Measurements from ENCODE around the gene STRAP.

The STRAP gene

GRCh38 chr12:15882118-15882971, at the start of gene STRAP:
Gene STRAP (plus strand): TSS chr12:15882387. CDS start chr12:15882708, 321 bp downstream.
- DNase-seq = peak; percentile 93

GRCh38 chr12:15834575-15834974, 47.6 kb upstream of the STRAP start:
- DNase-seq = no peak

GRCh38 chr12:15837141-15837790, 44.9 kb upstream of the STRAP start:
- no peak for DNase-seq

DNA sequence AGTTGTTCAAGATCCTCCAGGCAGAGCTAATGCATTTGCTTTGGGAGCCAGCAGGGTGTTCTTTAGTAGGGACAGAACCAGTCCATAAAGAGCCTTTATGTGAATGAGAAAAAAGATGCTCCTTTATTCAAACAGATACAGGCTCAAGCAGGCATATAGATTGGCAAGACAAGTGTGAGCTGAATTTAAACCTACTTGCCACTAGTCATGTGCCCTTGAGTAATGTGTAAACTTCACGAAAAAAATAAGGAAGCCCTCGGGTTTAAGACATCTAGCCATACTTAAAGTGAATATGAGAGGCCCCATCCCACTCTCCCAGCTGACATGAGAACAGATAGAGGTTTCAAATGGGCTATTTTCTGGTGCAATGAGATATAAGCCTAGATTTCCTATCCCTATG, 43.1 kb upstream of the STRAP start:
- no peak for DNase-seq

GRCh38 chr12:15839682-15840081, 42.5 kb upstream of the STRAP start:
- DNase-seq = no peak

DNA sequence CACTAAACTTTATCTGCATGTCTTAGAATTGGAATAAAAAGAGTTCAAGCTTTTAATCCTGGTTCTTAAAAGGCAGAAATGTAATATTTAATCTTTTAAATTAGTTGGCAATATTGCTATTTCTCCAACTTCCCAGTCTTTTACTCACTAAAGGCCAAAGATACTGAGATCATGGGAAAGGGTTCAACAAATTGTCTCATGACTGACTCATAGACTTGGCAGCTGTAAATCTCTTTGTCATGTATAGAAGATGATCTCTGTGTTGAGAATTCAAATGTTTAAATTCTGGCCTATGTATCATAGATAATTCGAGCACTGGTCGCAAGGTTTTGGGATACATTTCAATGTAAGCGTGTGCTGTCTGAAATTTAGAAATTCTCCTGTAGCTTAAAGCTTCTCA, 40.1 kb upstream of the STRAP start:
- no peak for DNase-seq

DNA sequence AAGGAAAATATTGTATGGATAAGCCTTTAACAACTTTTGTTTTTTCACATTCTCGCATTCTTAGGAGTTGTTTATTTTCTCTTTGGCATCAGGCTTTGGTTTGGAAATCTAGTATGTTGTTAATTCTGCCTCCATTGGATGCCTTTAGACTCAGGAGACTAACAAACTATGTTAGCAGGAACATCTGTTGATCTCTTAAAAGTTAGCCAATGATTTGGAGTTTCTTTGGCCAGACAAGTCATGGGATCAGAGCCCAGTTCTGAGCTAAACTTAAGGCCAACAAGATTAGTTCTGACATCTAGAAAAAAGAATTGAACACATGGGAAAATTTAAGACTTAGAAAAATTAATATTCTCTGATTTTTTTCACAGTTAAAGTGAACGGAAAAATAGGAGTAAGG, 35.3 kb upstream of the STRAP start:
- DNase-seq = no peak

DNA sequence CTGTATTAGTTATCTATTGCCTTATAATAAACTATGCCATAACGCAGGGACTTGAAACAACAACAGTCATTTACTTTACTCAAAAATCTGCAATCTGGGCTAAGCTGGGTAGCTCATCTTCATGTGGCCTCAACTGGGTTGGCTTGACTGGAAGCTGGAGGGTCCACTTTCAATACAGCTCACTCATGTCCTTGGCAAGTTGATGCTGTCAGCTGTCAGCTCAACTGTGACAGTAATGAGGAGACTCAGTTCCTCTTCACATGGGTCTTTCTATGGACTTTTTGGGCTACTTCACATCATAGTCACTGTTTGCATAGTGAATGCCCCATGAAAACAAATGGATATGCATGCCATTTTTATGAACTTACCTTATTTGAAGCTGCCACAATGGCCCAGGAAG, 33.6 kb upstream of the STRAP start:
- DNase-seq = no peak

- DNase-seq = no peak
These were observed 31.1 kb upstream of the STRAP start for GRCh38 chr12:15851045-15851620.

DNA sequence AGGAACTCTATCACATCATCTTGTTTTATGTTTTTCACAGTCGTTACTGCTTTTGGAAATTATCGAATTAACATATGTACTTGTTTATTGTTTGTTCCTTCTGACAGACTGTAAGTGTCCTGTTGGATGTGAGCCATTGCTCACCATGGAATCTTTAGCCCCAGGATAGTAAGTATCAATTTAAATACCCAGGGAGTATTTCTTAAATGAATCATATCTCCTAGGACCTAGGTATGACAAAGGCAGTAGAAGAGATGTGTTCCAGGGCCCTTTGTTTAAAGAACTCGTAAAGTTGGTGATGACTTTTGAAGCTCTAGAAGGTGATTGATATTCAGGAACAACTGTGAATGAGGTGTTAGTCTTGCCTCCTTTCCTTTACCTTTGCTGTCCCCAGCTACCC, 30.3 kb upstream of the STRAP start:
- DNase-seq = no peak

- DNase-seq = no peak
These were observed 29.8 kb upstream of the STRAP start for GRCh38 chr12:15852383-15852782.

- no peak for DNase-seq
These were observed 28.3 kb upstream of the STRAP start for GRCh38 chr12:15853877-15854276.

GRCh38 chr12:15854916-15855315, 27.3 kb upstream of the STRAP start:
- DNase-seq = no peak

- no peak for DNase-seq
These were observed 26.5 kb upstream of the STRAP start for GRCh38 chr12:15855646-15856045.

- DNase-seq = peak; percentile 16
These were observed 25.8 kb upstream of the STRAP start for GRCh38 chr12:15856097-15856982.

DNA sequence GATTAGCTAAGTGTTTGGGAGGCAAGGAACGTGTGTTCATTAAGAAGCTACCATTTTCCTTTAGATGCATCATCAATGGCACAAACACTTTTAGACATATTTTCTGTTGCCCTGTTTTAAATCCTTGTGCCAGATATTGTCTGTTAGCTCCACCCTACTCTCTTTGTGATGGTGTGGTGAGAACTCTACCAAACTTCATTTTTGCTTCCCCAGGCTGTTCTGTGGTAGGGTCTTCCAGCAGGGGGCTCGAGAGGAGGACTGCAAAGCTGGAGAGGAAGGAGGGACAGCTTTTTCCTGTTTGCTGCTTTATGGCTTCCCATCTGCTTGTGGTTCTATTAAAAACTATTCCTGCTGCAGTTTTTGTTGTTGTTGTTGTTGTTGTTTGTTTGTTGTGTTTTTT, 23.8 kb upstream of the STRAP start:
- no peak for DNase-seq

DNA sequence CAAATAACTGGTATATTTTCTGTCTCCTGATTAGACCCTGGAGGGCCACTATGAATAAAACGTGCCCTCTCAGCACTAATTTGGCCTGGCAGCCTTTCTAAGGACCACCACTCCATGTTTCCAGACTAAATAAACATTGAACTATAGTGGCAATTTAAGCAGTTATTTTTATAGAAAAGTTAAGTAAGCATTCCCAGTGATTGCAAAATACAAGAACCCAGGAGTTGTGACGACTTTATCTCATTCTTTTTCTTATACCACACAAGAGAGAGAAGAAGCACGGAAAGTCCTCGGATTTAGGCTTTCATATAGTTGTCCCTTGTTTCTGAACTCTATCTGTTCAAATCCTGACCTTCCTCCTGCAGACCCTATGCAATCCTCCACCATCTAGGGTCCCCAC, 23.1 kb upstream of the STRAP start:
- no peak for DNase-seq

DNA sequence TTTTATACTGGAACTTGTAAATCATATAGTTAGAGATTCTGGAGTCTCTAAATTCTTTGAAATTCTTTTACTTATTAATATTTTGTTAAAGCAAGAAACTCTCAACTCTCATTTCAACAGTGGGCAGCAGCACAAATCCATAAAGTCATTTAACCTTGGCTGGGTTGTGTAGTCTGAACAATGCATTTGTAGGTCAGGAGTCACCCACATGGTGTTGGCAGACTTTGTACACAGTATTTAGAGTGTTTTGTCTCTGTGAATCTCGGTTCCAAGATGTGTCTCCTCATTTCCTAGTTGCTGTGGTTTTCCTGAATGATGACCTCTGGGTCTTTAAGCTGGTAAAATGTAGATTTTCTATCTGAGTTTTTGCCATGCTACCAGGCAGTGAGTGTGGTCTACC, 20.8 kb upstream of the STRAP start:
- DNase-seq = no peak

- no peak for DNase-seq
These were observed 19.3 kb upstream of the STRAP start for GRCh38 chr12:15862840-15863239.

DNA sequence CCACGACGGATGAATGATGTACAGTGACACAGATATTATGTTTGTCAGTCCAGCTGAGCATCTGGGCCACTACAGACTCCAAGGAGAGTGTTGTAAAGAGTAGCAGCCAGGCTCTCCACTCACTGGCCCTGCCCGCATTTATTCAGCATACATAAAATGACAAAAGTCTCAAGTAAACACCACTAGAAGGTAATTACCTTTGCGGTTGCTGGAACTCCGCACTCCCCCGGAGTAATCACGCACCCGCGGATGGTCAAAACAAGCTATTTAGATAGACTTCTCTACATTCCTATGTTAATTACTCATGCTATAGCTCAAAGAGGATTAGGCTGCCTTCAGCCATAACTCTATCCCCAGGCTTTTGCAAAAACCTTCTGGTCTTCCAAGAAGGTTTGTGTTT, 18.8 kb upstream of the STRAP start:
- no peak for DNase-seq

- DNase-seq = no peak
These were observed 18.2 kb upstream of the STRAP start for GRCh38 chr12:15863984-15864383.

- no peak for DNase-seq
These were observed 14.0 kb upstream of the STRAP start for GRCh38 chr12:15868186-15868585.

DNA sequence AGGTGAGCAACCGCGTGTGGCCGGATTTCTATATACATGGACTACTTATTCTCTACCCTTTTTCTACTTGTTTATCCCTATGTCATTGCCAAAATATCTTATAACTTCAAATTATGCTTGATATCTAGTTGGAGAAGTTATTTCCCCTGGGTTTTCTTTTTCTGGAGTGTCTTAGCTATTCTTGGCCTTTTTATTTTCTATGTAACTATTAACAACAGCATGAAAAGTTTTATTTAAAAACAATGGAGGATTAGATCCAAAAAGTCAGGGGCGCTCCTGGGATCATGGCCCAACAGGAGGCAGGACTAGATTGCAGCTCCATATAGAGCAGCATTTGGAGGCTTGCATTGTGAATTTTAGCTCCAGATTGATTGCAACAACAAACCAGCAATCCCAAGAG, 8.6 kb upstream of the STRAP start:
- DNase-seq = no peak
